BJ (cell line): Measurements from ENCODE around the gene LUZP2. TPM values are rescaled to one million over a fixed set of nuclear protein-coding genes. Genes with fewer than 3 reads are reported as not detected.

Experiments
- CTCF ChIA-PET: fragments of 350-600 bp; formaldehyde crosslinking; extraction: SDS; loops from one replicate; lab custom pipeline; 2021; ENCODE audit warnings: antibody characterized with exemption, inconsistent platforms; lab: Yijun Ruan, JAX
- POLR2A ChIA-PET: fragments of 300-600 bp; sonication (Branson Sonifier 250); formaldehyde crosslinking; extraction: SDS; loops from one replicate; lab custom pipeline; 2021; ENCODE audit warnings: antibody characterized with exemption; lab: Charles Lee
- DNase-seq: peaks from one replicate; pipeline ENCODE4 v3.0.0-alpha.2; 2011; ENCODE audit warnings: low read depth
- H3K27me3 ChIP-seq: 2 replicates; pipeline ENCODE4 v1.6.0; 2011; ENCODE audit warnings: low read length; ENCODE audit not compliant: control insufficient read depth, insufficient read depth
- H3K36me3 ChIP-seq: 2 replicates; pipeline ENCODE4 v1.5.1; 2011; ENCODE audit warnings: low read length; ENCODE audit not compliant: control insufficient read depth, insufficient read depth
- H3K4me3 ChIP-seq: 2 replicates; pipeline ENCODE4 v1.5.1; 2011; ENCODE audit warnings: low read depth, mild to moderate bottlenecking, control low read depth, low read length
- CTCF ChIP-seq: IDR thresholded peaks from 2 replicates; pipeline ENCODE4 v1.5.1; 2011; ENCODE audit warnings: low read depth, mild to moderate bottlenecking, control low read depth, inconsistent platforms, low read length, moderate library complexity; ENCODE audit not compliant: insufficient read depth
- polyA plus RNA-seq: library from polyadenylated mRNA; depleted of rRNA; stranded (reverse); fragments of >200 nt; gene quantifications from 2 replicates; pipeline ENCODE4 v1.2.3, GENCODE V29; 2011

LUZP2 gene
- polyA plus RNA-seq, 1 experiment: 0.05 TPM

GRCh38 chr11:24793479-24793878, 296.6 kb downstream of the LUZP2 start:
- Histone ChIP-seq H3K27me3 (no peaks in the 10 kb centered on the region), H3K36me3 (no peaks in the 10 kb centered on the region), H3K4me3 (no peak overlapping the region)
- DNase-seq: no peak
- POLR2A ChIA-PET: no interaction called here
- TF ChIP-seq CTCF: no peak
- CTCF ChIA-PET: interaction anchor here (0.6 kb wide), 1 partner anchor 935 kb away, joined by 3 read pairs; no protein-coding TSS in a partner anchor

- no peak for TF ChIP-seq CTCF
- Histone ChIP-seq H3K4me3 (no peak overlapping the region), H3K36me3 (no peaks in the 10 kb centered on the region), H3K27me3 (no peaks in the 10 kb centered on the region)
- ChIA-PET POLR2A (no interaction called here), CTCF (interaction anchor here (0.6 kb wide), 1 partner anchor 936 kb away, joined by 3 read pairs; no protein-coding TSS in a partner anchor)
- DNase-seq: no peak
Measured at GRCh38 chr11:24794064-24794463, 297.2 kb downstream of the LUZP2 start.

- Histone ChIP-seq H3K36me3 (no peaks in the 10 kb centered on the region), H3K4me3 (no peak overlapping the region), H3K27me3 (no peaks in the 10 kb centered on the region)
- POLR2A ChIA-PET: no interaction called here
- CTCF ChIA-PET: no interaction called here
- no peak for TF ChIP-seq CTCF
- DNase-seq: no peak
Measured at GRCh38 chr11:24805671-24806070, 308.8 kb downstream of the LUZP2 start.

- DNase-seq: no peak
- POLR2A ChIA-PET: no interaction called here
- no peaks in the 10 kb centered on the region for H3K36me3 ChIP-seq
- H3K27me3 ChIP-seq: no peaks in the 10 kb centered on the region
- no peak for TF ChIP-seq CTCF
- CTCF ChIA-PET: no interaction called here
- no peak overlapping the region for H3K4me3 ChIP-seq
Measured at GRCh38 chr11:24808173-24808572, 311.3 kb downstream of the LUZP2 start.

GRCh38 chr11:24819006-24819405, 322.2 kb downstream of the LUZP2 start:
- H3K4me3 ChIP-seq: no peak overlapping the region
- CTCF ChIA-PET: no interaction called here
- TF ChIP-seq CTCF: no peak

More at GRCh38 chr11:24819006-24819405, 322.2 kb downstream of the LUZP2 start:
- POLR2A ChIA-PET: no interaction called here
- Histone ChIP-seq H3K36me3 (no peaks in the 10 kb centered on the region), H3K27me3 (no peaks in the 10 kb centered on the region)
- no peak for DNase-seq
